RPMI7951 (cell line): ENCODE results near the gene AMFR. TPM values are rescaled to one million over a fixed set of nuclear protein-coding genes. Genes with fewer than 3 reads are reported as not detected.

ENCODE experiments used
- DNase-seq: peaks from one replicate; pipeline ENCODE4 v3.0.0-alpha.2; 2012; ENCODE audit warnings: low read depth
- total RNA-seq: library from RNA; depleted of rRNA; stranded (reverse); fragments of >200 nt; shearing (Covaris generic); gene quantifications from 2 replicates; pipeline ENCODE4 v1.2.3, GENCODE V29; 2014

AMFR gene
- total RNA-seq, 1 experiment from 2014 or later = 105 TPM

DNA sequence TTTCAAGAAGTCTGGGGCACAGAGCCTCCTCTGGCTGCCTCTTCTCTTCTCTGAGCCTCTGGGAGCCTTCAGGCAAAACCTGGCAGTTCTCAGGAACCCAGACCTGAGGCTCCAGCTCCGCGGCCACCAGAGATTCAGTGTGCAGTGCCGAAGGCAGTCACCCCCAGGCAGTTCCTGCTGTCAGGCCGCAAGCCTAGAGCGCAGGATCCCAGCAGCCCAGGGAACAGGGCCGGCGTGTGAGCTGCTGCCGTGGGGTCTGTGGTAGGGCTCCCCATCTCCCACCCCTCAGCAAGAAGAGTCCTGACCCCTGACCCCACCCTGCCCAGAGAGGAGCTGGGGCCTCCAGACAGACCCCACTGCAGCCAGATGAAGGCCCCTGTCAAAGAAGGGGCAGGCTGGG lies 78.2 kb downstream of the AMFR start:
- no peak for DNase-seq

DNA sequence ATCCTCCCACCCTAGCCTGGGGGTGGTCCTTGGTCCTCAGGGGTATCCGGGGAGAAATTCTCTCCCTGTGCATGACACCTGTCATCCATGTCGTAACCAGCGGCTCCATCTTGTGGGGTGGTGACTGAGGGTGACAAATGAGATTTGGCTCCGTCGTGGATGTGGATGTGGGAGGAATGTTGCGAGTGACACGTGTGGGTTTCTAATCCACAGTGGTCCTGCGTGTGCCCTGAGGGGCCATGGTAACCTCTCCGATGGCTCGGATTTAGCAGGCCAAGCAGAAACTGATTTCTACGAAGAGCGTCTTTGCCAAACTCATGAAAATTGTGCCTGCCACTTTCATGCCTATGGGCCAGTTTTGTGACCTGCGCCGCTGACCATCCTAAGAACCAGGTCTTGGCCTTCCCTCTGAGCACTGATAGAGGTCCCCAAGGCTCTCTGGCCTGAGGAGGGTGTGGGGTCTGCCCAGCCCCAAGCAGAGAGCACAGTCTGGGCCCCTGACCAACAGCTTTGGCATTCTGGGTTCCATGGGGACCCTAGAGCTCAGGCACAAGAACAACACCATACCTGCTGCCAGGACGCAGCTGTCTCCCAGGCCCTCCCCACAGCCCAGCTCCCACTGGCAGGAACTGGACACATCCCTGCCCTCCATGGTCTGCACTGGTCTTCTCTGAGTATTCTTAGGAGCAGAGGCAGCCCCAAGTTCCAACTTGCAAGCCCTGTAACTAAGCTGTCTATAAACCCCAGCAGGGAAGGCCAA lies 79.0 kb downstream of the AMFR start:
- DNase-seq = no peak

DNA sequence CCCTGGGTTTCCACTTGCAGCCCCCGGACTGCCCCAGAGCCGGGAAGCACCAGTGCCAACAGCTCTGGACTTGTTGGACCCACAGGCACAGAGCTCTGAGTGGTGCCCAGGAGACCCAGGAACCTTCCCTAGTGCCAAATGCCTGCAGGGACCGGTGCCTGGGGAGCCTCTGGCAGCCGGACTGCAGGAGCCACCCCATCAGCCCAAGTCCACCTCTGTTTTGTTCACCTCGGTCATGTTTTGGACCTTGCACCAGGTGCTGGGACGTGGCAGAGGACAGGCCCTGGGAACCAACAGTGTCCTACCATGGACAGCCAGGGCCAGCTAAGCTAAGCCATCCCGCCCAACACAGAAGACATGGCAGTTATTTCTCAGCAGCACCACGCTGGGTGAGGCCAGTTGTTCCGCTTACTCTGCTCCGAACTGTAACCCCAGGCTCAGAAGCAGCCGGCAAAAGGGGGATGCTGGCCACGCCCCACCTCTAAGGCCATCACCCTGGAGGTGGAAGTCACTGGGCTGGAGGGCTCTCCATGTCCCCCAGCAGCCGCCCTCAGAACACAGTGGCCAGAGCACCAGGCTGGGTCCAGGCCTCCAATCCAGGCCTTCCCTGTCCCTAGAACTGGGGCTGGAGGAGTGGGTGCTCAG lies 79.8 kb downstream of the AMFR start:
- DNase-seq = no peak

DNA sequence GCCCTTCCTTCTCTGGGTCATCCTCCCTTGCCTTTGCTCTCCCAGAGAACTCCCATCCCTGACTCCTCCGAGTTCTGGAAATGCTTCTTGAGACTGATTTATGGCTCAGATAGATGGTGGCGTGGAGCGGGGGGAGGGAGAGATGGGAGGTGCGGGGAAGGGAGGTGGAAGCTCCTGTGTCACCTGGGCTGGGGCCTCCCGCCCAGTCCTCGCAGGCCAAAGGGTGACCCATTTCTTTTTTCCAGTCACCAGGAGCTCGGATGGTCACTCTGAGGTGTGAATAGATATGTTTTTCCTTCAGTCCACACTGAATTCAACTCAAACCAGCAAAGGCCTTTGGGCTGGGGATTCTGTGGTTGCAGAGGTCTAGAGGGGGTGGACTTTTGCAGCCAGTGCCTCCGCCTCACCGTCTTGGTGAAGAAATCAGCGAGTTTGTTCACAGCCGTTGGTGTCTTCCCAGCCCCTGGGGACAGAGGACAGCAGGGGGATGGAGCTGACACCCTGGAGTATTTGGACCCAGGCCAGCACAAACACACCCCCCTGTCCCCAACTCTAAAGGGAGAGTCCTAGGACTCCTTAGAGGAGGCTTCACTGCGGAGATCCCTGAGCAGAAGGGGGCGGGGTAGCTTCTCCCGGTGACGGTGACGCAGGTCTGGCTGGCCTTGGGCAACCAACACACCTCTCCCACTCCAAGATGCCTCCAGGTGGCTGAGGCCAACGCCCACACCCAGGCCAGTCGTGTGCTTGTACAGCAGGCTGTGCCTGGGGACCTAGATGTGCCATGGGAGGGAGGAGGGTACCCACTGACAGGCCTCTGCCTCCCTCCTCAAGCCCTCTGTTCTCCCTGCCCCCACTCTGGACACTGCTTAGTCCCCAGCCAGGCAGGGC lies 80.6 kb downstream of the AMFR start:
- DNase-seq = no peak

DNA sequence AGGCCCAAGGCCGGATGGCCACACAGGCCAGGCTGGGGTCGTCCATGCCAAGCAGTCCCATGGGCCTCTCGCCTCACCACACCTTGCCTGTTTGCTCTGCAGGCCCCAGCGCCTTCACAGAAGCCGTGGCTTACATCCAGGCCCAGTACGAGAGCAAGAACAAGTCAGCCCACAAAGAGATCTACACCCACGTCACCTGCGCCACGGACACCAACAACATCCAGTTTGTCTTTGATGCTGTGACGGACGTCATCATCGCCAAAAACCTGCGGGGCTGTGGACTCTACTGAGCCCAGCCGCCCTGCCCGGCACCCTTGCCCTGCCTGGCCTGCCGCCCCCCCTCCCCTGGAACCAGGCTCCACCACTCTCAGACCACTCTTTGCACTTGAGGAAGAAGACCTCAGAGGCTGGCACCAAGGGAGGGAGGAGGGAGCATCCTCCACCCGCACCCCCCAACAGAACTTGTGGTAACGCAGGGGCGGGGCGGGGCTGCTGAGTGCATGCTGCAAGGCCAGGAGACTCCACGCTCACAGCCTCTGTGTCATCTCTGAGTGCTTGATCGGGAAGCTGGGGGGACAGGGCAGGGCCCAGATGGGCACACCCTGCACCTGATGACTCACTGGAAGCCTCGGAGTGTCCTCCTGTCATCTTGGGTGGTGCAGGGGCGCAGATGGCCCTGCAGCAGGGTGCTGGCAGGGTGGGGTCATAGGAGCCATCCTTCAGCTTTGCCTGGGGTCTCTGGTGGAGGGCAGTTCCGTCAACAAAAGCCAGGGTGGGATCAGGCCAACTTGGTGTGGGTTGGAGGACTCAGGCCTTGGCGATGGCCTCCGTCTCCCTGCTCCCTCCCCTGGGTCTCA lies 81.5 kb downstream of the AMFR start:
- peak; percentile 43 for DNase-seq

DNA sequence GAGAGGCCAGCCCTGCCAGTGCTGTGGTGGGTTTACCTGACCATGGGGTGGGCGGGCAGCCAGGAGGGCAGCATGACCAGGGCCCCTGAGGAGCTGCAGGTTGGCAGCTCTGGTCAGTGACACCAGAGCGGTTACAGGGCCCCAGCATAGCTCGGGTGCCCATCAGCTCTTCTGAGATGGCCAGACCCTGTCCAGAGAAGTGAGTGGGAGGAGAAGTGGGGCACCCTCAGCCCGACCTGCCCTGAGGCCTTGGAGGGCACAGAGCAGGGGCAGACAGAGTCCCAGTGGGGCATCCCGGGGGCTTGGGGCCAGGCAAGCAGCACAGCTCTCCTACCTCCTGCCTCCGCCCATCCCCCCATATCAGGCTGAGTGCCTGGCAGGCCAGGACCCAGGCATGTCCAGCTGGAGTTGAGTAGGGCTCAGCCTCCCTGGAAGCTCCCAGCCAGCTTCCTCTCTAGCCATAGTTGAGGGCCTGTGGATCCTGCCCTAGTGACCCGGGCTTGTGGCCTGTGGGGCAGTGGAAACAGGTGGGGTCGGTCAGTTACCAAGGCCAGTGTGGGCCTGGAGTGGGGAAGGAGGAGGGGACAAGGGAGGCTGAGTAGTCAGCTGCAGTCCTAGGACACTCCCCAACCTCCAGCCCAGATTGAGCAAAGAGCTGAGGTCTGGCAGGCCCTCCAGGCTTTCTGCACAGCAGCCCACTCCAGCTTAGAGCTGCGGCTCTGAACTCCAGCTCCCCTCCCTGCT lies 83.5 kb downstream of the AMFR start:
- DNase-seq = no peak

DNA sequence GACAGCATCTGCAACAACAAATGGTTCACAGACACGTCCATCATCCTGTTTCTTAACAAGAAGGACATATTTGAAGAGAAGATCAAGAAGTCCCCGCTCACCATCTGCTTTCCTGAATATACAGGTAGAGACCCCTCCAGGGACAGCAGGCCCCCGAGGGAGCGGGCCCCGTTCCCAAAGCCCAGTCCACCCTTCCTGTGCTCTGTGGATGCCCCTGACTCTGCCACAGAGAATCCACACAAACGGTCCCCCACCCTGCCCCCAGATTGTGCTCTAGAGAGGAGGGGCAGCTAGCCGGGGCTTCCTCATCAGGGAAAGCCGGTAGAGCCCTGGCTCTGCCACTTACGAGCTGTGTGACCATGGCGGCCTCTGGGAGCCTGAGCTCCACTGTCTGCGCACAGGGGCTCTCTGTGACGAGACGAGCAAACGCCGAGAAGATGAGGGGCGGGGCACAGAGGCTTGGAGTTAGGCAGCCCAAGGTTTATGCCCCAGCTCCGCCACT lies 84.4 kb downstream of the AMFR start:
- no peak for DNase-seq

DNA sequence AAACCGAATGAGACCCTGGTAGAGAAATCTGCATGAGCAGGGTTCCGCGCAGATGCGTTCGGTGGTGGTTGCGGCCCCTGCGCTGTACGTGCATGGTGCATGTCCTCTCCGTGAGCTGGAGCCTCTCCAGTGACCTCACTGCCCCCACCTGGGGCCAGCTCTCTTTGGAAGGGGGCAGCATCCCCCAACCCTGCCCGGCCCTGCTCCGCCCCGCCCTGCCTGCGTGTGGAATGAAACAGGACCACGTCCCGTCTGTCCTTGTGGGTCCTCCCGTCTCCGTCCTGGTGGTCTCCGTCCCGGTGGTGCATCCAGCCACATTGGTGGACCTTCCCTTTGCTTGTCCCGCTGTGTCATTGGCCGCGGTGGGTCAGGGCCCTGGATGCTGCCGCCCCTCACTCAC lies 84.9 kb downstream of the AMFR start:
- no peak for DNase-seq

DNA sequence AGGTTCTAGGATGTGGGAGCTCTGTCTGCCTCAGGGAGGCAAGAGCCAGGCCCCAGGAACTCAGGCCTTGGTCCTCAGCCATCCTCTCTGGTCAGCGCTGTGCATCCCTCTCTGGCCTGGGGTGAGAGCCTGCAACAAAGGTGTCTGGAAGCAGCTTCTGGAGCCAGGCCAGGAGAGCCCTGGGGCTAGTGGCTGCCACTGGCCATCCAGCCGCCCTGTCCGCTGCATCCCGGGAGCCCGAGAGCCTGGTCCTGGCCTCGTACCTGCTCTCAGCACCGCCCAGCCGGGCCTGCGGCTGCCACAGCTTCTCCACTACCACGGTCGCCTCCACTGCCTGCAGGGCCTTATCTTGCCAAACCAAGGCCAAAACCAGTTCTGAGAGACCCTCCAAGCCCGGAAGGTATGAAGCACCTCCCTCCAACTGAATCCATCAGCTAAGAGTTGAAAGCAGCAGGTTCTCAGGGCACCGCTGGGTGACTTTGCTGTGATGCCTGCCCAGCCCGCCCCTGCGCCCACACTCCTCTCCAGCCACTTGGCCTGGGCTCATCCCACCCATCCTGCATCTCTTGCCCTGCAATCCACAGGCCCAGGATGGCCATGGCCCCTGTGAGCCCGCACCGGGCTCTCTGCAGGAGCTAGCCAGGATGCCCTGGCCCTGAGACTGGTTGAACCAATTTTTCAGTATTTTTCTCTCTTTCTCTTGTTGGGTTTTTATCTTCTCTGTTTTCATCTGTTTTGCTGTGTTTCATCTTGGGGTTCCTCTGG lies 85.7 kb downstream of the AMFR start:
- DNase-seq = no peak

DNA sequence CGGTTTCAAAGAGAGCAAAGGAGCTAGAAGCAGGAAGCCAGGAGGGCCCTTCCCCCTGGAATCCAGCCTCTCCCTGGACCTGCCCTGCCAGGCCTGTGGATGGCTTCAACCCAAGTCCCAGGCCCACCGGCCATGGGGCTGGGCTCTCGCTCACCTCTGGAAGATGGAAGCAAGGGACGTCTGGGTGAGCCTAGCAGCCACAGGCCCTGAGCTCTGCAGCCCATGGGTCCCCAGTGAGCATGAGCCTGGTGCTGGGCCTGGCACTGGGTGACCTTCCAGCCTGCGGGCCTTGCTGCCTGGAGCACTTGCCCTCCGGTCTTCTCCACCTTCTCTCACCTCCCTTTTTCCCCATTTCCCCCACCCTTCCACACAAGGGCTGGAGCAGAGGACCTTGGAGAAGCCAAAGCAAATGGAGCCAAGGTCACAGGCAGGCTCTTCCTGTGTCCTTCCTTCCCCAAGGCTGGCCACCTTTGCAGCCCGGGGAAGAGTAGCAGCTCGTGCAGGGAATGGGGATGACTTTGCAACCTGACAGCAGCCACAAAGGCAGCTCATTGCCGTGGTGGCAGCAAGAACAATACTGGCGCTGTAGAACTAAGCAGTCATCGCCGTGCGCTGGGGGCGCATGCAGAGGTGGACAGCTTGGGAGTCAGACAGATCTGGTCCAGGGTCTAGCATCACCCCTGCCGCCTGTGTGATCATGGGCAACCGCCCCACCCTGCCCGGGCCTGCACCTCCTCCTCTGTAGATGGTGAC lies 86.6 kb downstream of the AMFR start:
- no peak for DNase-seq

DNA sequence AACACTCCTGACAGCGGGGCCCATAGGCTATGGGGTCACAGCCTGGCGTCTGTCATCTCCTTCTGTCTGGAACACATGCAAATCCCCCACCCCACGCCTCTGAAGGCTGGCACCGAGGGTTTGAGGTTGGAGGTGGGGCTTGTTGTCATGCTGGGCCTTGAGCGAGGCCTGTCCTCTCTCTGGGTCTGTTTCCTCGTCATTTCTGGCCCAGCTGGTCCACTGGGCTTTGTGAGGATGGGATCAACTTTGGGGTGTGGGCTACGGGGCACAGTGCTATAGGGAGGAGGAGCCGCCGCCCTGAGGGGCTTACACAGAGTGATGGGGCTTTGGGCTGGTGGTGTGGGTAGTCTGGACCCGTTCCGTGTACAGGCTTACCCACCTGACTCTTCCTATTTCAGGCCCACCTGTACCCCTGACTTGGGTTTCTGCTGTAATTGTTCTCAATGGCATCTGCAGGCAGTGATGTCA lies 87.5 kb downstream of the AMFR start:
- DNase-seq = no peak

DNA sequence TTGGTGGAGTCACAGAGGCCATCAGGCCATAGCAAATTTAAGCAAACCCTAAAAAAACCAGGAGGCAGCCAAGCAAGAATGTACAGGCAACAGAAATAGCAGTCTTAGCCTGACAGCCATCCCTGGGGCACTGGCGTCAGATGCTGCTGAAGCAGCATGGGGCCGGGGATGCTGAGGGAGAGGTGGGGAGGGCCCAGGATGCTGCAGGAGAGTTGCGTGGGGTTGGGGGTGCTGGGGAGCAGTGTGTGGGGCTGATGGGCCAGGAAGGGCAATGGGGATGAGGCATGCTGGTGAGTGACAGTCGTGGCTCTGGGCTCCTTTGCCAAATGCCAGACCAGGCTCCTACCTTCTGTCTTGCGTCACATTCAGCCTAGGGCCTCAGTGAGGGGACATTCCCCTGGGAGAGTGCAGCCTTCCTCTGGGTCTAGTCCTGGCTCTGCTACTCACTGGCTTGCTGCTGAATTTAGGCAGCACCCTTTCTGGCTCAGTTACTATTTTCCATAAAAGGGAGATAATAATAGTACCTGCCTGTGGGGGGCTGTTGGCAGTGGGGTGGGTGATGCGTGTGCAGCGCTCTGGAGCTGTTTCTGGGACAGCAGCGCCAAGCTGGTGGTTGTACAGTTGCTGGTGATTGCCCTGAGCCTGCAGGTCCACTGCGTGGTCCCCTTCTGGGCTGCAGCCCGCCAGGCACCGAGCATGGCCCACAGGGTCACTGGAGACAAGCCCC lies 88.1 kb downstream of the AMFR start:
- no peak for DNase-seq

DNA sequence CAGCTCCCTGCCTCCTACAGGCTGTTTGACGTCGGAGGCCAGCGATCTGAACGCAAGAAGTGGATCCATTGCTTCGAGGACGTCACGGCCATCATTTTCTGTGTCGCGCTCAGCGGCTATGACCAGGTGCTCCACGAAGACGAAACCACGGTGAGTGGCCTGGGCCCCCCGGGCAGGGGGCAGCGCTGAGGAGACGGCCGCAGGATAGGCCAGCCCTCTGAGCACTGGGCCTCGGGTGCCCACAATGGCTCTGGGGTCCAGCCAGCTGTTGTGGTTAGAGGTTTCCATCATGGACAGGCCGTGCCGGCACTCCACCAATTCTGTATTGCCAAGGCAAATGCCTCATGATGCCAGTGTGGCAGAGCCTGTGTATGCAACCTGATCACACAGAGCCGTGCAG lies 88.6 kb downstream of the AMFR start:
- DNase-seq = no peak

DNA sequence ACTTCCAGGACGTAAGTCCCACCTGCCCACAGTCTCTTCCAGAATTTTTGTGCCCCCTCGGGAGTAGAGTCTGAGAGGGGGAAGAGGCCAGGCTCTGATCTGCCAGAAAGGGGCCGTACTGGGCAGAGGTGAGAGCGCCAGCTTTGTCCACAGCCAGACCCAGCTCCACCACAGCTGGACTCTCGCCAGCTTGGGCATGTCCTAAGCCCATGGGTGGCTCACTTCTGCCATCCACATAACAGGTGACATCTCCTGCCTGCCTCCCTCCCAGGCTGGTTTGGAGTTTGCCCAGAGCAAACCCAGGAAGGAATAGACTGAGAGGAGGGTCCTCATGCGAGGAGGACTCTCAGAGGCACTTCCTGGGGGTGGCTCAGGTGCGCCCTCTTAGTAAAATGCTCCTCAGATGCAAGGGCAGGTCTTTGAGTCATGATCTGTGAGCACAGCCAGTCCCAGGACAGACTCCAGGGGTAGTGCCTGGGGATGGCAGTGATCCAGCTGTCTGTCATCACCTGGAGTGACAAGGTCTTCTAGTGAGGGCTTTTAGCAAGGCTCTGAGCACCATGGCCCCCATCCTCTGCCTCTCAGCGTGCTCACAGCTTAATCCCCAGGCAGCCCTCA lies 89.2 kb downstream of the AMFR start:
- DNase-seq = no peak

DNA sequence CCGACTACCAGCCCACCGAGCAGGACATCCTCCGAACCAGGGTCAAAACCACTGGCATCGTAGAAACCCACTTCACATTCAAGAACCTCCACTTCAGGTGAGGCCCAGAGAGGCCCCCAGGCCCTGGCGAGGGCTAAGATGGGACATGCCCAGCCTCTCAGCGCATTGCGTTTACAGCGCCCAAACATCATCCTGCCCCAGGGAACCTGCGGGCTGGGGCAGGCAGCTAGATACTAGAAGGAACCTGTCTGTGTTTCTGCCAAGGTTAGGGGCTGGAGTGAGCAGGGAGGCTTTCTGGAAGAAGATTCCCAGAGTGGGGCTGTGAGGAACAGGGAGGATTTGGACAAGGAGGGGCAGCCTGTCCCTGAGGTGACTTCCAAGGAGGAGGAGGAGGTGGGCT lies 90.6 kb downstream of the AMFR start:
- DNase-seq = no peak

DNA sequence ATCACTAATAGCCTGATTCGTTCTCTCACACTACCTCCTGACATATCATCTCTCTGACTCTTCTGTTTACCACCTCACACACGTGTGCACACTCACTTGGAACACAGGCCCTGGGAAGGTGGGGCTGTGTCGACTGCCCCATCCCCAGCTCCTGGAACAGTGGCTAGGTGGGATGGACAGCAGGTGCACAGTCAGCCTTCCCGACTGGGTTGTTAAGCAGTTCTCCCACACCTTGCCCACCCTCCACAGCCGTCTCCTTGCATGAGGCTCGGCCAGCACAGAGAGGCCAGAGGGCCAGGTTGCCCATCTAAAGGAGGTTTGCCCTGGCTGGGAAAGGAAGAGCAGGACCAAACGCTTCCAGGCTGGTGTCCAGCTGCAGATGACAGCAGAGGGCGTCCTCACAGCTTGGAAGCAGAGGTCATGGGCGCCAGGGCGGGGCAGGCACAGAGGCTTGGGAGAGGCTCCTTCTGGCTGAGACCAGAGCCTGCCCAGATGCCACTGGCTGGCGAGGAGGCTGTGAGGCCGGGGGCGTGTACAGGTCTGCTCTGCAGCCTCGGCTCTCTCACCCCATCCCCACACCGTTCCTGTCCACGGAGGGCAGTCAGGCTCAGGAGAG lies 92.8 kb downstream of the AMFR start:
- DNase-seq = peak; percentile 57

DNA sequence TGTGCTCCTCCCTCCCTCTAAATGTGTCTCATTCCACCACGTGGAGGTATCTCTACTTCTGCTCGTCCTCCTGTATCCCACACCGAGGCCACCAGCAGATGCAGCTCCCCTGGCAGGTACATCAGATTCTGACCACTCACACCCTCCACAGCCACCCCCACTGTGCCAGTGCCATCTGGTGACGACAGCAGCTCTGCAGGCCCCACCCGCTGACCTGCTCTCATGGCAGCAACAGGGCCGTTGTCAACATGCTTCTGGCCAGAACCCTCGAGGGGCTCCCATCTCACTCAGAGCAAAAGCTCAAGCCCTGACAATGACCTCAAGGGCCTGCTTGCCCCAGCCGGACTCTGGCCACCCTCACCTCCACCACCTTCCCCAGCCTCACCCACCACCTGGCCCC lies 93.4 kb downstream of the AMFR start:
- DNase-seq = no peak

DNA sequence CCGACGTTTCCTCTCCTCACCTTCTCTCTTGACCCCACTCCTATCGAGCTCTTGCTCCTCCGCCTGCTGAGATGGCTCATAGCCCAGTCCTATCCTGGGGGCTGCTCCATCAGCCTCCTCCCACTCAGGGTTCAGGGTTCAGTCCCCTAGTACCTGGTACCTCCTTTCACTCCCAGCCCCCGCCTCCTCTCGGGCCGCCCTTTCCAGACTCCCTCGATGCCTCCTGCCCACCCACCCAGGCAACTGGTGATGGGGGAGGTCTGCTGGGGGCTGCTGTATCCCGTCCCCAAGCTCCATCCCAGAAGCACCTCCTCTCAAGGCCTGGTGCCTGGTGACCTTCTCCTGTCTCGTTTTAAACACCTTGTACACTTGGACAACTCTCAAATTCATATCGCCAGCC lies 93.9 kb downstream of the AMFR start:
- DNase-seq = no peak
